Esophagus muscularis mucosa (tissue), 3 donors: ENCODE measurements around the gene KRT80.

Source experiments
- POLR2A ChIP-seq: fragments of 450-650 bp; IDR thresholded peaks from one replicate; pipeline ENCODE4 v1.6.1; 2017; ENCODE audit warnings: antibody characterized with exemption, moderate library complexity, mild to moderate bottlenecking, low read depth
- TF ChIP-seq, protein P1 (sequence below), 3 experiments: fragments of 200-600 bp in 2 of 3; fragments of 450-650 bp in 1 of 3; sonication (generic) in 2 of 3; IDR thresholded peaks; one replicate each; pipeline ENCODE4 v1.5.1; 2017 to 2019; ENCODE audit warnings: antibody characterized with exemption in 3 of 3, mild to moderate bottlenecking in 2 of 3, moderate library complexity in 1 of 3

DNA sequence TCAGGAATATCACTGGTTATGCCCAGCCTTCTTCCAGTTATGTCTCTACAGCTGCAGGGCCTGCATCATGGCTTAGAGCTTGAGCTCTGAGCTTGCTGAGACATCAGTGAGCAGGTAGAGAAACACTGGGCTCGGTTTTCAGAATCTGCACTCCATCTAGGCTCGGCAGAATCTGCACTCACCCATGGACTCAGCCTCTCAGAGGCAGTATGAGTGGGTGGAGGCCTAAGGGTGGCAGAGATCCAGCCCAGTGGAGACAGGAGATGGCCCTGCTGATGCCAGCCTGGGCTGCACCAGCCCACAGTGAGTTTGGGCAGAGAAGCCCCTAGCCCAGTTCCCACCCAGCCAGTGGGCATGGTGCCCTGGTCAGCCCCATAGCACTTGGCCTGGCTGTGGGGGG, 12.8 kb downstream of the KRT80 start:
- TF ChIP-seq POLR2A, result no peak
- TF ChIP-seq, protein P1, sequence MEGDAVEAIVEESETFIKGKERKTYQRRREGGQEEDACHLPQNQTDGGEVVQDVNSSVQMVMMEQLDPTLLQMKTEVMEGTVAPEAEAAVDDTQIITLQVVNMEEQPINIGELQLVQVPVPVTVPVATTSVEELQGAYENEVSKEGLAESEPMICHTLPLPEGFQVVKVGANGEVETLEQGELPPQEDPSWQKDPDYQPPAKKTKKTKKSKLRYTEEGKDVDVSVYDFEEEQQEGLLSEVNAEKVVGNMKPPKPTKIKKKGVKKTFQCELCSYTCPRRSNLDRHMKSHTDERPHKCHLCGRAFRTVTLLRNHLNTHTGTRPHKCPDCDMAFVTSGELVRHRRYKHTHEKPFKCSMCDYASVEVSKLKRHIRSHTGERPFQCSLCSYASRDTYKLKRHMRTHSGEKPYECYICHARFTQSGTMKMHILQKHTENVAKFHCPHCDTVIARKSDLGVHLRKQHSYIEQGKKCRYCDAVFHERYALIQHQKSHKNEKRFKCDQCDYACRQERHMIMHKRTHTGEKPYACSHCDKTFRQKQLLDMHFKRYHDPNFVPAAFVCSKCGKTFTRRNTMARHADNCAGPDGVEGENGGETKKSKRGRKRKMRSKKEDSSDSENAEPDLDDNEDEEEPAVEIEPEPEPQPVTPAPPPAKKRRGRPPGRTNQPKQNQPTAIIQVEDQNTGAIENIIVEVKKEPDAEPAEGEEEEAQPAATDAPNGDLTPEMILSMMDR (IDR thresholded peaks at IDR 0.05), result no peak
